Measurements from ENCODE around the gene INS. TPM values are rescaled to one million over a fixed set of nuclear protein-coding genes. Genes with fewer than 3 reads are reported as not detected.
"Not testable (repeated sequence)": the region's sequence is repeated elsewhere in the genome, so short reads cannot be mapped to it uniquely, and the experiment has no call there.

The INS gene
- total and polyA plus RNA-seq, 3 donors from 2014 or later: not detected

GRCh38 chr11:2126520-2127085 lies 34.4 kb downstream of the INS start:
- TF ChIP-seq POLR2A (IDR thresholded peaks at IDR 0.05): no peak
- no peak for TF ChIP-seq CTCF (IDR thresholded peaks at IDR 0.05)
- intact Hi-C loops (cut with DNase I; ENCODE audit: low total_unique reads): no loop called here
- no peaks in the 10 kb centered on the region for H3K27me3 ChIP-seq
- no peak overlapping the region for H3K27ac ChIP-seq
- H3K9me3 ChIP-seq: no peaks in the 10 kb centered on the region
- WGBS, 2 donors: 92 to 94% methylated on average over 2 of the region's 2 CpGs
- DNase-seq: no peak
- H3K4me1 ChIP-seq: no peaks in the 10 kb centered on the region
- H3K4me3 ChIP-seq: no peak overlapping the region
- H3K36me3 ChIP-seq (ENCODE audit: low read depth, missing control alignments): no peaks in the 10 kb centered on the region

DNA sequence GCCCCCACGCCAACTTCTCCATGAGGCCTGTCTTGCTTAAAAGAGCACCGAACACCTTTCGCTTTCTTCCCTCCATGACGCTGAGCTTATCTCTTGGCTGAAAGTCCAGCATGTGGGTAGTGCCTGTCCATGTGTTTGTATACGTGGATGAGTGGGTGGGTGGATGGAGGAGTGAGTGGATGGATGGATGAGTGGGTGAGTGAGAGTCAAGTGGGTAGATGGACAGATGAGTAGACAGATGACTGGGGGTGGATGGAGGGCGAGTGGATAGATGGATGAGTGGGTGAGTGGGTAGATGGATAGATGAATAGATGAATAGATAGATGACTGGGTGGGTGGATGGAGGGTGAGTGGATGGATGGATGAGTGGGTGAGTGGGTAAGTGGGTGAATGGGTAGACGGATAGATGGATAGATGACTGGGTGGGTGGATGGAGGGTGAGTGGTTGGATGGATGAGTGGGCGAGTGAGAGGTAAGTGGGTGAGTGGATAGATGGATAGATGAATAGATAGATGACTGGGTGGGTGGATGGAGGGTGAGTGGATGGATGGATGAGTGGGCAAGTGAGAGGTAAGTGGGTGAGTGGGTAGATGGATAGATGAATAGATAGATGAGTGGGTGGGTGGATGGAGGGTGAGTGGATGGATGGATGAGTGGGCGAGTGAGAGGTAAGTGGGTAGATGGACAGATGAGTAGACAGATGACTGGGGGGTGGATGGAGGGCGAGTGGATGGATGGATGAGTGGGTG lies 36.1 kb downstream of the INS start:
- H3K27ac ChIP-seq; H3K27me3 ChIP-seq; H3K4me3 ChIP-seq; intact Hi-C loops (cut with DNase I; ENCODE audit: low total_unique reads); DNase-seq; H3K4me1 ChIP-seq; H3K36me3 ChIP-seq (ENCODE audit: low read depth, missing control alignments); H3K9me3 ChIP-seq: not testable (repeated sequence)
- 87 to 89% methylated on average over 9 to 10 of the region's 10 CpGs for WGBS, 2 donors

DNA sequence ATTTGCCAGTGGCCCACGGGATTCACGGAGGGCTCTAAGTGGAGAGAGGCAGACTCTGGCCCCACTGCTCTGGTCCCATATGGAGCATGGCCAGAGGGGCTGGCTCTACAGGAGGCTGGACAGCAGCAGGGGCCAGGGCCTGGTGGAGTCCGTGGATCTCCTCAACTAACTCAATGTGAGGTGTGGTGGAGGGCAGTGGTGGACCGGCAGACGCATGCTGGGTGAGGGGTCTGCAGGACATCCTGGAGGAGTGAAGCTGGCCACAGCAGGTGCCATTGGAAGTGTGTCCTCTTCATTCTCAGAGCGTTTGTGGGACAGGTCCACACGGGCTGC lies 37.4 kb downstream of the INS start:
- no peak overlapping the region for H3K27ac ChIP-seq
- H3K9me3 ChIP-seq: no peaks in the 10 kb centered on the region
- 92 to 95% methylated on average over 5 to 7 of the region's 7 CpGs for WGBS, 2 donors
- intact Hi-C loops (cut with DNase I; ENCODE audit: low total_unique reads): no loop called here
- no peak overlapping the region for H3K4me3 ChIP-seq
- TF ChIP-seq CTCF (IDR thresholded peaks at IDR 0.05) (no peak), POLR2A (IDR thresholded peaks at IDR 0.05) (no peak)
- H3K36me3 ChIP-seq (ENCODE audit: low read depth, missing control alignments): no peaks in the 10 kb centered on the region
- no peaks in the 10 kb centered on the region for H3K27me3 ChIP-seq
- no peak for DNase-seq
- no peaks in the 10 kb centered on the region for H3K4me1 ChIP-seq

- WGBS, 2 donors: 79 to 85% methylated on average over 10 to 12 of the region's 13 CpGs
- Histone ChIP-seq H3K27ac (no peak overlapping the region), H3K36me3 (ENCODE audit: low read depth, missing control alignments) (no peaks in the 10 kb centered on the region), H3K4me1 (no peaks in the 10 kb centered on the region), H3K27me3 (no peaks in the 10 kb centered on the region), H3K4me3 (no peak overlapping the region), H3K9me3 (no peaks in the 10 kb centered on the region)
- TF ChIP-seq CTCF (IDR thresholded peaks at IDR 0.05) (no peak), POLR2A (IDR thresholded peaks at IDR 0.05) (no peak)
- DNase-seq: no peak
- intact Hi-C loops (cut with DNase I; ENCODE audit: low total_unique reads): no loop called here
These were observed 37.9 kb downstream of the INS start for GRCh38 chr11:2122907-2123627.

DNA sequence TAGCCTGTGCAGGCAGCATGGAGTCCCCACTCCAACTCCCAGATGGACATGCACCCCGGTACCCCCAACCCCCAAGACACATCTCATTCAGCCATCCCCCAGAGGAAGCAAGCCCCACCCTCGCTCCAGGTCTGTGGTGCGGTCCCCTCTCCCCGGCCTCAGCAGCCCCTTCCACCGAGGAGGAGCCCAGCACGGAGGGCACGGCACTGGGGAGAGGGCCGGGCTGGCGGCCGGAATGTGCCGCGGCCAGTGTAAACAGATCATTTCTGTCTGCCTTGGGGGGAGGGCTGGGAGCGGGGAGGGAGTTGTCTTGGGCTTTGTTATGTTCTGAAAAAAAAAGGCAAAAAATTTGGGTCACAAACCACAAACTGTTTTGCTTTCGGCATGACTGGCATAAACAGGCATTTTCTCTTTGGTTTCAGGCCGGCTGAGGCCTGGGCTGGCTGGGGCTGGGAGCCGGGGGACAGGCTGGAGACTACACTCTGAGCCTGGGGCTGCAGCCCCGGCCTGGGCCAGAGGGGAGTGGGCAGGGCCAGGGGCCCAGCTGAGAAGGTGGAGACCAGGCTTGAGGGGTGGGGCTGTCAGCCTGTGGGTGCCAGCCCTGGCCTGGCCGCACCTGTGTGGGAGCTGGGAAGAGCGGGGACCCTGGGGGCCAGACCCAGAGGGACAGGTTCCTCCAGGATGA lies 38.6 kb downstream of the INS start:
- WGBS, 2 donors: 75 to 79% methylated on average over 17 to 19 of the region's 19 CpGs
- intact Hi-C loops (cut with DNase I; ENCODE audit: low total_unique reads): no loop called here
- Histone ChIP-seq H3K4me3 (no peak overlapping the region), H3K9me3 (no peaks in the 10 kb centered on the region), H3K36me3 (ENCODE audit: low read depth, missing control alignments) (no peaks in the 10 kb centered on the region), H3K27ac (no peak overlapping the region), H3K4me1 (no peaks in the 10 kb centered on the region), H3K27me3 (no peaks in the 10 kb centered on the region)
- DNase-seq: no peak
- TF ChIP-seq POLR2A (IDR thresholded peaks at IDR 0.05): no peak
- no peak for TF ChIP-seq CTCF (IDR thresholded peaks at IDR 0.05)
